Activated T-helper 9 cell treated with anti-CD3 and anti-CD28 coated beads, Interleukin-2, amount 50 U/mL, for 16 hours (primary cell): Measurements from ENCODE around the gene PIP5K1C.

Experiments used
- DNase-seq: peaks from one replicate; pipeline ENCODE4 v3.0.0-alpha.2; 2020; ENCODE audit warnings: low read depth

PIP5K1C gene

GRCh38 chr19:3721131-3721886 lies 21.0 kb upstream of the PIP5K1C start:
- peak; percentile 83 for DNase-seq

GRCh38 chr19:3720349-3720917 lies 20.2 kb upstream of the PIP5K1C start:
- DNase-seq, result no peak

- no peak for DNase-seq
These were observed 19.6 kb upstream of the PIP5K1C start for GRCh38 chr19:3719868-3720267.

GRCh38 chr19:3716147-3716668 lies 15.9 kb upstream of the PIP5K1C start:
- DNase-seq, result no peak

- no peak for DNase-seq
These were observed 12.7 kb upstream of the PIP5K1C start for GRCh38 chr19:3712663-3713611.

GRCh38 chr19:3710265-3710812 lies 10.1 kb upstream of the PIP5K1C start:
- no peak for DNase-seq

- no peak for DNase-seq
These were observed 8.1 kb upstream of the PIP5K1C start, which contains the start of gene TJP3 for GRCh38 chr19:3708207-3708931. Gene TJP3, plus strand, starts transcription at chr19:3708384. Its CDS starts 20,049 bp downstream, at chr19:3728433.

- no peak for DNase-seq
These were observed 7.6 kb upstream of the PIP5K1C start for GRCh38 chr19:3707868-3708206.

GRCh38 chr19:3701200-3701599 lies 932 bp upstream of the PIP5K1C start:
- DNase-seq, result no peak

- no peak for DNase-seq
These were observed 477 bp downstream of the PIP5K1C start for GRCh38 chr19:3699741-3700241.

- no peak for DNase-seq
These were observed 1.1 kb downstream of the PIP5K1C start for GRCh38 chr19:3698974-3699740.

- no peak for DNase-seq
These were observed 1.8 kb downstream of the PIP5K1C start for GRCh38 chr19:3698386-3698950.

- no peak for DNase-seq
These were observed 2.4 kb downstream of the PIP5K1C start for GRCh38 chr19:3697671-3698385.

GRCh38 chr19:3697094-3697493 lies 3.2 kb downstream of the PIP5K1C start:
- DNase-seq, result no peak

GRCh38 chr19:3696660-3696995 lies 3.6 kb downstream of the PIP5K1C start:
- DNase-seq, result no peak

- DNase-seq, result no peak
These were observed 4.1 kb downstream of the PIP5K1C start for GRCh38 chr19:3695986-3696659.

GRCh38 chr19:3695124-3695733 lies 5.0 kb downstream of the PIP5K1C start:
- DNase-seq, result no peak

GRCh38 chr19:3694361-3695123 lies 5.7 kb downstream of the PIP5K1C start:
- no peak for DNase-seq
